Loucy (cell line): ENCODE measurements around the gene KRTAP2-3.

Experiments used
- H2AFZ ChIP-seq: fragments of 200-600 bp; sonication (generic); 2 replicates; pipeline ENCODE4 v1.6.0; 2016; ENCODE audit warnings: antibody characterized with exemption, mild to moderate bottlenecking, low read length, moderate library complexity
- H3F3A ChIP-seq: fragments of 200-600 bp; 2 replicates; pipeline ENCODE4 v1.6.0; 2016; ENCODE audit warnings: antibody characterized with exemption, low read depth, mild to moderate bottlenecking
- H3K27me3 ChIP-seq: fragments of 200-600 bp; sonication (generic); 2 replicates; pipeline ENCODE4 v1.6.1; 2014; ENCODE audit warnings: low read length, mild to moderate bottlenecking; ENCODE audit not compliant: insufficient read depth, poor library complexity, severe bottlenecking
- H3K36me3 ChIP-seq: fragments of 200-600 bp; sonication (generic); 2 replicates; pipeline ENCODE4 v1.6.1; 2016; ENCODE audit warnings: low read length; ENCODE audit not compliant: insufficient read depth
- H3K4me1 ChIP-seq: fragments of 200-600 bp; sonication (generic); 2 replicates; pipeline ENCODE4 v1.5.1; 2014; ENCODE audit warnings: low read length, mild to moderate bottlenecking; ENCODE audit not compliant: insufficient read depth, poor library complexity, severe bottlenecking
- H3K4me2 ChIP-seq: fragments of 200-600 bp; sonication (generic); 2 replicates; pipeline ENCODE4 v1.6.0; 2014; ENCODE audit warnings: antibody characterized with exemption, low read length, low read depth, mild to moderate bottlenecking; ENCODE audit not compliant: poor library complexity, severe bottlenecking
- H3K4me3 ChIP-seq: fragments of 200-600 bp; sonication (generic); 2 replicates; pipeline ENCODE4 v1.5.1; 2014; ENCODE audit warnings: low read length, mild to moderate bottlenecking, mixed read lengths; ENCODE audit not compliant: poor library complexity, severe bottlenecking
- H3K79me2 ChIP-seq: fragments of 200-600 bp; sonication (generic); 2 replicates; pipeline ENCODE4 v1.6.1; 2014; ENCODE audit warnings: low read length; ENCODE audit not compliant: insufficient read depth
- H3K9ac ChIP-seq: fragments of 200-600 bp; sonication (generic); 2 replicates; pipeline ENCODE4 v1.6.0; 2014; ENCODE audit warnings: mild to moderate bottlenecking, low read depth, low read length, moderate library complexity; ENCODE audit not compliant: poor library complexity, severe bottlenecking
- H3K9me2 ChIP-seq: fragments of 200-600 bp; sonication (generic); replicated peaks from 2 replicates; pipeline ENCODE4 v1.6.1; 2016; ENCODE audit warnings: low read depth, low read length, mixed read lengths
- H3K9me3 ChIP-seq: fragments of 200-600 bp; sonication (generic); 2 replicates; pipeline ENCODE4 v1.6.1; 2014; ENCODE audit warnings: mild to moderate bottlenecking, antibody characterized with exemption, low read length, low read depth; ENCODE audit not compliant: insufficient read depth
- H4K20me1 ChIP-seq: fragments of 200-600 bp; sonication (generic); 2 replicates; pipeline ENCODE4 v1.6.0; 2014; ENCODE audit warnings: antibody characterized with exemption, low read length, mild to moderate bottlenecking; ENCODE audit not compliant: insufficient read depth, poor library complexity, severe bottlenecking
- EZH2phosphoT487 ChIP-seq: fragments of 200-600 bp; IDR thresholded peaks from 2 replicates; pipeline ENCODE4 v1.6.1; 2018; ENCODE audit warnings: antibody characterized with exemption, mild to moderate bottlenecking, moderate library complexity, borderline replicate concordance
- TF ChIP-seq, protein P1 (sequence below): fragments of 200-600 bp; sonication (generic); conservative IDR thresholded peaks from 2 replicates; pipeline ENCODE4 v1.5.1; 2014; ENCODE audit warnings: mild to moderate bottlenecking, antibody characterized with exemption, low read length

Gene KRTAP2-3

DNA sequence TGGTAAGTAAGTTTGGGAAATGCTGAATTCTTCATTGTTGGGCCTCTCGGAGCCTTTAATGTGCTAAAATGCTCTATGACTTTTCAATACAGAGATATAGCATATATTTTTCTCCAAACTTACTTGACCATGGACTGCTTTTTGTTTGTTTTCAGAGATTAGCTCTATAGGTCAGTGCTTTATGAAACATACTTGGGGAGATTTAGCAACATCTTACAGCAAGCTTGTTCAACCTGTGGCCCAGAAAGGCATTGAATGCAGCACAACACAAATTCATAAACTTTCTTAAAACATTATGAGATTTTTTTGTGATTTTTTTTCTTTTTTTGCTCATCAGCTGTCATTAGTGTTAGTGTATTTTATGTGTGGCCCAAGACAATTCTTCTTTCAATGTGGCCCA lies 50.0 kb downstream of the KRTAP2-3 start:
- H3K4me1 ChIP-seq, result no peaks in the 10 kb centered on the region
- H2AFZ ChIP-seq, result no peak overlapping the region
- no peak overlapping the region for H3K4me2 ChIP-seq
- H3F3A ChIP-seq, result no peaks in the 10 kb centered on the region
- H3K4me3 ChIP-seq, result no peak overlapping the region
- no peaks in the 10 kb centered on the region for H3K9me3 ChIP-seq
- no peaks in the 10 kb centered on the region for H3K36me3 ChIP-seq
- no peaks in the 10 kb centered on the region for H4K20me1 ChIP-seq
- H3K9ac ChIP-seq, result no peak overlapping the region
- no peaks in the 10 kb centered on the region for H3K79me2 ChIP-seq
- no peaks in the 10 kb centered on the region for H3K9me2 ChIP-seq
- TF ChIP-seq, protein P1, sequence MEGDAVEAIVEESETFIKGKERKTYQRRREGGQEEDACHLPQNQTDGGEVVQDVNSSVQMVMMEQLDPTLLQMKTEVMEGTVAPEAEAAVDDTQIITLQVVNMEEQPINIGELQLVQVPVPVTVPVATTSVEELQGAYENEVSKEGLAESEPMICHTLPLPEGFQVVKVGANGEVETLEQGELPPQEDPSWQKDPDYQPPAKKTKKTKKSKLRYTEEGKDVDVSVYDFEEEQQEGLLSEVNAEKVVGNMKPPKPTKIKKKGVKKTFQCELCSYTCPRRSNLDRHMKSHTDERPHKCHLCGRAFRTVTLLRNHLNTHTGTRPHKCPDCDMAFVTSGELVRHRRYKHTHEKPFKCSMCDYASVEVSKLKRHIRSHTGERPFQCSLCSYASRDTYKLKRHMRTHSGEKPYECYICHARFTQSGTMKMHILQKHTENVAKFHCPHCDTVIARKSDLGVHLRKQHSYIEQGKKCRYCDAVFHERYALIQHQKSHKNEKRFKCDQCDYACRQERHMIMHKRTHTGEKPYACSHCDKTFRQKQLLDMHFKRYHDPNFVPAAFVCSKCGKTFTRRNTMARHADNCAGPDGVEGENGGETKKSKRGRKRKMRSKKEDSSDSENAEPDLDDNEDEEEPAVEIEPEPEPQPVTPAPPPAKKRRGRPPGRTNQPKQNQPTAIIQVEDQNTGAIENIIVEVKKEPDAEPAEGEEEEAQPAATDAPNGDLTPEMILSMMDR, result no peak
- TF ChIP-seq EZH2phosphoT487, result no peak
- no peaks in the 10 kb centered on the region for H3K27me3 ChIP-seq

DNA sequence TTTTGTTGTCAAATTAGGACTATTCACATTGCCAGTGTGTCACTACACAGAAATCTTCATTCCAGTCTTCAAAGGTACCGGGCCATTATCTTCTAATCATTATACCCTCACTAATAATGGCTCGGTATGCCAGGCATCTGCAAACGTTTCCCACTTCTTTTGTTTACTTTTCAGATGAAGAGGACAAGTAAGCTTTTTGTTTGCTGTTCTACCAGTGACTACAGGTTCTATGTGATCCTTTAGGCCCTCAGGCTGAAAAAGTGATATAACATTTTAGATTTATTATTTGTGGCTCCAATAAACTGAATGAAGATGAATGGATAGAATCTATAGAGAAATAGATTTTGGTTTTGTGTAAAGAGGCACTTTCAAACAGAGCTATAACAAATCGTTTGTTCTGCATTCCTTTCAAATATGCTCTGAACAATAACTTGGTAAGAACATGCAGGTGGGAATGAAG lies 50.6 kb downstream of the KRTAP2-3 start:
- H3K4me2 ChIP-seq, result no peak overlapping the region
- H3K79me2 ChIP-seq, result no peaks in the 10 kb centered on the region
- TF ChIP-seq, protein P1, result no peak
- TF ChIP-seq EZH2phosphoT487, result no peak
- no peaks in the 10 kb centered on the region for H3K27me3 ChIP-seq
- H3K4me3 ChIP-seq, result no peak overlapping the region
- H3F3A ChIP-seq, result no peaks in the 10 kb centered on the region
- H2AFZ ChIP-seq, result no peak overlapping the region
- no peaks in the 10 kb centered on the region for H3K36me3 ChIP-seq
- no peak overlapping the region for H3K9ac ChIP-seq
- no peaks in the 10 kb centered on the region for H3K9me3 ChIP-seq
- H4K20me1 ChIP-seq, result no peaks in the 10 kb centered on the region
- H3K9me2 ChIP-seq, result no peaks in the 10 kb centered on the region
- H3K4me1 ChIP-seq, result no peaks in the 10 kb centered on the region
